Fibroblast of villous mesenchyme (primary cell): ENCODE results near the gene SYT6. TPM values are rescaled to one million over a fixed set of nuclear protein-coding genes. Genes with fewer than 3 reads are reported as not detected.

ENCODE experiments used
- DNase-seq: peaks from one replicate; pipeline ENCODE4 v3.0.0-alpha.2; 2010; ENCODE audit warnings: low read depth
- H3K4me3 ChIP-seq: 2 replicates; pipeline ENCODE4 v1.5.1; 2011; ENCODE audit warnings: low read depth, mild to moderate bottlenecking, low read length
- CTCF ChIP-seq: IDR thresholded peaks from 2 replicates; pipeline ENCODE4 v1.5.1; 2012; ENCODE audit warnings: low read depth, mild to moderate bottlenecking, low read length; ENCODE audit not compliant: insufficient read depth
- total RNA-seq: library from RNA; depleted of rRNA; stranded (reverse); fragments of >200 nt; gene quantifications from 2 replicates; pipeline ENCODE4 v1.2.3, GENCODE V29; 2012

Gene SYT6
- total RNA-seq, 1 donor, result not detected

DNA sequence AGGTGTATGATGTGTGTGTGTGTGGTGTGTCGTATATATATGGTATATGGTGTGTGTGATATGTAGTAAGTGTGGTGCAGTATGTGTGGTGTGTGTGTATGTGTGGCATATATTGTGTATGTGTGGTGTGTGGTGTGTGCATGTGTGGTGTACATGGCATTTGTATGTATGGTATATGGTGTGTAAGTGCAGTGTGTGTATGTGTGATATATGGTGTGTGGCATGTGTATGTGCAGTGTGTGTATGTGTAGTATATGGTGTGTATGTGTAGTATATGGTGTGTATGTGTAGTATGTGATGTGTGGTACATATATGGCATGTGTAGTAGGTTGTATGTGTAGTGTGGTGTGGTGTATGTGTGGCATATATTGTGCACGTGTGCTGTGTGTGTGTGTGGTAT is 99.5 kb downstream of the SYT6 start:
- no peak overlapping the region for H3K4me3 ChIP-seq
- TF ChIP-seq CTCF, result no peak
- no peak for DNase-seq

- no peak for DNase-seq
- H3K4me3 ChIP-seq, result no peak overlapping the region
- TF ChIP-seq CTCF, result no peak
Observed at GRCh38 chr1:114048232-114048631, 105.4 kb downstream of the SYT6 start.

GRCh38 chr1:114043548-114043947 is 110.1 kb downstream of the SYT6 start:
- no peak overlapping the region for H3K4me3 ChIP-seq
- no peak for DNase-seq
- no peak for TF ChIP-seq CTCF

DNA sequence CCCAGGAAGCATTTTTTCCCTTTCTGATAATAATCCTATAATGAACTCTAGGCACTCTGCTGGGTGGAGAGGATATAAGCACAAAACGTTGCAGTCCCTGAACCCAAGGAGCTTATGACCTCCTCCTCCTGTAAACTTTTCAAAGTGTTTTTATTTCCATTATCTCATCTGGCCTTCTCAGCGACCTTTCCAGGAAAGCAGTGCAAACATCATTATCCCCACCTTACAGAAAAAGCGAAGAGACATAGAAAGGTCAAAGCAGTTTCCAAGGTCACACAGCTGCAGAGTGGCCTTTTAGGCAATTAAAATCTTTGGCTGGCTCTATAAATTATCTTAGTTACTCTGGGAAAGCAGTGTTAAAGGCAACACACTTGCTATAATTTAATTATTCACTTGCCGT is 110.6 kb downstream of the SYT6 start:
- DNase-seq, result no peak
- TF ChIP-seq CTCF, result no peak
- no peak overlapping the region for H3K4me3 ChIP-seq

GRCh38 chr1:114040273-114041015 is 113.2 kb downstream of the SYT6 start:
- peak; percentile 41 for DNase-seq
- TF ChIP-seq CTCF, result no peak

More at GRCh38 chr1:114040273-114041015, 113.2 kb downstream of the SYT6 start:
- H3K4me3 ChIP-seq, result no peak overlapping the region

Other genes with a start within 250 kb of the SYT6 start
- gene AP4B1, start 249.1 kb downstream of the SYT6 start, total RNA-seq, result 12.9 and 19.4 TPM in 2 replicates
- gene DCLRE1B, start 248.5 kb downstream of the SYT6 start, total RNA-seq, result 4.2 and 4.7 TPM in 2 replicates
- gene HIPK1, start 224.5 kb downstream of the SYT6 start, total RNA-seq, result 17.4 and 32.4 TPM in 2 replicates
- gene OLFML3, start 174.4 kb downstream of the SYT6 start, total RNA-seq, result 107 and 134 TPM in 2 replicates